Gastrocnemius medialis (tissue), 4 donors: ENCODE data around the gene CMIP.

Experiments used
- CTCF ChIP-seq, 5 experiments: fragments of 450-650 bp in 3 of 5; fragments of 200-600 bp in 2 of 5; sonication (generic) in 2 of 5; IDR thresholded peaks in 4 of 5; conservative IDR thresholded peaks in 1 of 5; 1 replicate in 4 of 5; 2 replicates in 1 of 5; pipeline ENCODE4 v1.5.1; 2016 to 2019; ENCODE audit warnings: antibody characterized with exemption in 5 of 5, mild to moderate bottlenecking in 3 of 5, moderate library complexity in 3 of 5
- POLR2A ChIP-seq, 2 donors: fragments of 450-650 bp; IDR thresholded peaks; one replicate each; pipeline ENCODE4 v1.6.1; 2017; ENCODE audit warnings: antibody characterized with exemption in 2 of 2, mild to moderate bottlenecking in 2 of 2, moderate library complexity in 2 of 2

- TF ChIP-seq CTCF (IDR thresholded peaks at IDR 0.05 in 4 of 5, conservative IDR thresholded peaks at IDR 0.05 in 1 of 5): no peak
- no peak for TF ChIP-seq POLR2A (IDR thresholded peaks at IDR 0.05)
Measured at GRCh38 chr16:81427219-81427618, 17.4 kb upstream of the CMIP start.
